HG03139 (cell line): ENCODE measurements around the gene MSANTD4.
A peak's percentile ranks its signal among the peaks of the same experiment; 100 is the strongest.
"Not testable (repeated sequence)": the region's sequence is repeated elsewhere in the genome, so short reads cannot be mapped to it uniquely, and the experiment has no call there.

Source experiments
- ATAC-seq: cut with Tn5 transposase; IDR thresholded peaks from one replicate; pipeline ENCODE4 v1.9.1; 2021; ENCODE audit not compliant: unreplicated experiment

Gene MSANTD4

GRCh38 chr11:106014620-106015019 is 7.4 kb downstream of the MSANTD4 start:
- no peak for ATAC-seq

- ATAC-seq, result no peak
Measured at GRCh38 chr11:106014035-106014434, 8.0 kb downstream of the MSANTD4 start.

GRCh38 chr11:106012744-106013143 is 9.3 kb downstream of the MSANTD4 start:
- no peak for ATAC-seq

- ATAC-seq, result no peak
Measured at GRCh38 chr11:106011481-106011880, 10.6 kb downstream of the MSANTD4 start.

GRCh38 chr11:106003094-106003493 is 18.9 kb downstream of the MSANTD4 start:
- not testable (repeated sequence) for ATAC-seq

- no peak for ATAC-seq
Measured at GRCh38 chr11:106001304-106002012, 20.6 kb downstream of the MSANTD4 start.

GRCh38 chr11:105991888-105992287 is 30.2 kb downstream of the MSANTD4 start:
- ATAC-seq, result no peak

GRCh38 chr11:105989124-105989523 is 32.9 kb downstream of the MSANTD4 start:
- no peak for ATAC-seq

GRCh38 chr11:105988197-105988596 is 33.8 kb downstream of the MSANTD4 start:
- ATAC-seq, result no peak

GRCh38 chr11:105986554-105986953 is 35.5 kb downstream of the MSANTD4 start:
- ATAC-seq, result peak; percentile 65

- no peak for ATAC-seq
Measured at GRCh38 chr11:105979997-105980703, 41.9 kb downstream of the MSANTD4 start.

- ATAC-seq, result no peak
Measured at GRCh38 chr11:105975128-105975527, 46.9 kb downstream of the MSANTD4 start.

GRCh38 chr11:105969756-105970155 is 52.3 kb downstream of the MSANTD4 start:
- ATAC-seq, result no peak

- no peak for ATAC-seq
Measured at GRCh38 chr11:105968021-105968697, 53.9 kb downstream of the MSANTD4 start.

- ATAC-seq, result no peak
Measured at GRCh38 chr11:105960252-105961245, 61.5 kb downstream of the MSANTD4 start.
